Pons (tissue), 1 donor: Measurements from ENCODE around the gene DOCK1.
"Not testable (repeated sequence)": the region's sequence is repeated elsewhere in the genome, so short reads cannot be mapped to it uniquely, and the experiment has no call there.

Experiments
- DNase-seq: peaks from one replicate; pipeline ENCODE4 v3.0.0-alpha.2; 2016; ENCODE audit warnings: low spot score

The DOCK1 gene

DNA sequence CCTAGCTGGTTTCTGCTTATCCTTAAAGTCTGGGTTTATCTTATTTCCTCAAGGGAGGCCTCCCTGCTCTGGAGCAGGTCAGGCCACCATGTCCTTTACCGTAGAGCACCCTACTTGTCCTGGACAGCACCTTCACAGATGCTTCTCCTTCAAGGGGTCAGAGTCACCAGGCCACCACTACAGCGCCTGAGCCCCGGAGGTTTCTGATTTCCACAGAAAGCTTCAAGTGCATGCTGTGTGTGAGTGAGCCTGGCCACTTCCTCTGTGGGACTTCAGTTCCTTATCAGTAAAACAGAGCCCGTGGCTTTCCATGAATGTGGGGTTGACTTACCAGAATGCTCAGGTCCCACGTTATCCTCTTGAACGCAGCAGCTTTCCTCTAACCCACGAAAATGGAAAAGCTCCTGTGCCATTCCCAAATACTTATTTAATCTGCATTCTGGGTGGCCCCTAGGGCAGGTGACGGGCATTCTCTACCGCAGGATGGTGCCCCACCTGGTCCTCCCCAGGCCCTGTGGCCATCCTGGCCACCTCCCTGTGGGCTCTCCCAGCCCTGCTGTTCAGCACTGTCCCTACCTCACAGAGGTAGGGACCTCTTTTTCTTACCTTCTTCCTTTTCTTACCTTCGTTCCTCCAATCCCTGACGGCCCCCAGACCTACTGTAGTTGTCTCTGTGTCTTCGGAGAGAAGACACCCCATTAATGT is 1.4 kb upstream of the DOCK1 start:
- DNase-seq: no peak

DNA sequence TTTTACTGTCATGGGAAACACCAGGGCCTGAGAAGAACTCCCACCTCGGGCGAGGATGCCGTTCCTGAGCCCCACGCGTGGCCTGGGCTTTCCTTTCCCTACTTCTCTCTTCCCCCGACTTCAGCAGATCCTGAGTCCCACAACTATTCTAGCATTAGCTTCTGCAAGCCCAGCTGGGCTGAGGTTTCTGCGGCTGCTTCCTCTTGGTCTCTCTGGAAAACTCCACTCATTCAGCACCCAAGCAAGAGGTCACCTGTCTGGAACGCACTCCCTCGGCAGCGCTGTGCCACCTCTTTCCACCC is 761 bp upstream of the DOCK1 start:
- no peak for DNase-seq

DNA sequence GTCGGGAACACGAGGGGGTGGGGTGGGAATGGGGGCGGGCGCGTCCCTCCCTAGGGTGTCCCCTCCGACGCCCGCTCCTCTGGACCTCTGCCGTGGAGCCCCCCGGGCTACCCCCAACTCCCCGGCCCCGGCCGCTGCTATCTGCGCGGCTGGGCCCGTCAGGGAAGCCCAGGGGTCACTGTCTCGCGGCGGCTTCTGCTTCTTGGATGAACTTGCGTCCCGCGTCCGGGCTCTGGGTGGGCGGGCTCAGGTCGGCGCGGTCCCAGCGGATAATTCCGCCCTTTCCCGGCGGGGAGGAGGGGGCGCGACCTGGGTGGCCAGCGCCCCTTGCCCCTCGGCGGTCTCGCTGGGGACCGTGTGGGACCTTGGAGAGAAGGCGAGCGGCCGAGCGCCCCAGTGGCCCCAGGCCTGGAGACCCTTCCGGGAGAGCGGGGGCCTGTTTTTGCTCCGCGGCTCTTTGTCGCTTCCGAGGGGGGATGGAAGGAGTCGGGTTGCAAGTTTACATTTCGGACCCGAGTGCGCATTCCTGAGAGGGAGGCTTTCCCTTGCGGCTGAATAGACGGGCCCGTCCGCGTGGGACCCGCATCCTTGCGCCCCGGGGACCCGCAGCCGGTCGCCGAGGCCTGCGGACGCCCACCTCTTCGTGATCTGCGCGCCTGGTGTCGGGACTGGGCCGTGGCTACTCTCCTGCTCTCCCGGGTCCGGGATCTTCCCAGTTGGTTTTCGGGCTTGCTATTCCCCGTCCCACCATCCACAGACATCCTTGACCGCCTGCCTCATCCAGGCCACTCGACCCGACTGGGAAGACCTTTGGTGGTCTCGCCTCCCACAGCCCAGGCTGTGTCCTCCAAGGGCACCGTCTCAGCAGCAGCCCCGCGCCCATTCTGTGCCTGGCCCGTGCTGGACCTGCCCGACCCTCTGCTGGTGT is 812 bp downstream of the DOCK1 start:
- DNase-seq: no peak

DNA sequence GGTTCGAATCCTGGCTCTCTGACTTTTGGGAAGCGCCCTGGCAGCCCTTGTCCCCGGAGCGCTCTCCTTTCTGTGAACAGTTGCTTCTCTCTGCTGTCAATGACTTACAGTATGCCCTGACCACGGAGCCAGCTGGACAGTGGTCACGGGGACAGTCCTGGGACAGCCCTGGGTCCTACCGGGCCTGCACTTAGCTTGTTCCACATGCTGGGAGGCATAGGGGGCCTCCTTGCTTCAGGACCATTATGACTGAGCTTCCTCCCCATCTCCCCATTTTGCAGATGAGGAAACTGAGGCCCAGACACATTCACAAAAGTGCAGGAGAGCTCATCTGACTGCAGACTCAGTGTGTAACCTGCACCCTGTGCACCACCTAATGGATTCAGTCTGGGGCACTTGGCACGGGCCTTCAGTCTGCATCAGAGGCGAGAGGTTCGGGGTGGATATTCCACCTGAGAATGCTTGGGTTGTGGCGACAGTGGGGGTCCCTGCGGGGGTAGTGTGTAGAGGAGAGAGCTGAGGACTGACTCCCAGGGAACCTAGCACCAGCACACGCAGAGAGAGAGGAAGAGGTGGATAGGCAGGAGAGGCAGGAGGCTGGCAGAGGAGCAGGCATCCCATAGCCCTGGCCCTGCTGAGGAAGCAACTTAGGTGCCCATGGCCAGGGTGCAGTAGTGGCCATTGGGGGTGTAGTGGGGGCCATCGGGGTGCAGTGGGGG is 1.6 kb downstream of the DOCK1 start:
- no peak for DNase-seq

DNA sequence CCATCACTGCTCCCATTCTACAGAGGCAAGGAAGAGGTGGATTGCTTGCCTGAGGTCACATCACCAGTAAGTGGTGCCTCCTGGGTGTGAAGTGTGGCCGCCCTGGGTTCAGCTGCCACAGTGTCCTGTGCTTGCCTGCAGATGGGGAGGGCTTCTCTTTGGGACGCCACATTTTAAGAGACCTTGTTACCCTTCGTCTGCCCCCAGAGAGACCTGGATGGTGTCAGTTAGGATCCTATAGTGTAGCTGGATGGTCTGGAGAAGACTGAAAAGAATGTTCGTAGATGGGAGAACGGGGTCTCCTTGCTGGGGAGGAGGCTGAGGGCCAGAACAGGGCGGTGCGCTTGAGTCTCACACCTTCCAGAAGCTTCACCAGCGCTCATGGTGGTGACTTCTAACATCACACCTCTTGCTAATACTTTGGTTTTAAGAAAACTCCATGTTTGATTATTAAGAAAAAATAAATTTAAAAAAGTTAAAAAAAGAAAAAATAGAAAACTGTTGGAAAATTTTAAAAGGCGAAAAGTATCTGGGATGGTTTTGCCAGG is 2.3 kb downstream of the DOCK1 start:
- no peak for DNase-seq

DNA sequence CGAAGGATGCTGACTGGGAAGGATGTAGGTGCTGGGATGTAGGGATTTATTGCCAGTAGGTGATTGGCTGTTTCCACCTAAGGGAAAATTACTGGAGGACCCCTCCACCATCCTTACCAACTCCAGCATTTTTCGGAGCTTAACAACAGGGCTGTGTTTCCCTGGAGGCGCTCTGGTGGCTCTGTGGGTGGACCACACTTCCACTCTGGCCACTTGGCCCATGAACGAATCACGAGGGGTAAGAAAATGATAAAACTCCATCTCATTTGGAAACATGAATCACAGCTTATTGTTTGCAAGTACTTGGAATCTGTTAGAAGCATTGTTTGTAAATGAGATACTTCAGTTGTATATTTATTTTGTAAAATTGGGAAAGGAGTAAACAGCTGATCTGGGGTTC is 3.0 kb downstream of the DOCK1 start:
- peak; percentile 60 for DNase-seq

DNA sequence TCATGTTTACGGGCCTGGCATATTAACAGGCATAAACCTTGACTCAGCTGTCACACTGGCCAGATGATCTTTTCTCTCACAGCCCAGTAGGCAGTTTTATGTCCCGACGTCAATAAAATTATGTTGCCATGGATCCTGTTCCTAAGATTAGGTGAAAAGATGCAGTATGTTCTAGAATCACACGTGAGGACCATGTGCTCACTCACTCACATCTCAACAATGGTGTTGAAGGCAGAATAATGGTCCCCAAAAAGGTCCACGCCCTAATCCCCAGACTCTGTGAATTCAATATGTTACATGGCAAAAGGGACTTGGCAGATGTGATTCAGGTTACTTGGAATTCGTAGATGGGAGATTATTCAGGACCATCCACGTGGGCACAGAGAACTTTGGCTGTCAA is 3.5 kb downstream of the DOCK1 start:
- no peak for DNase-seq

DNA sequence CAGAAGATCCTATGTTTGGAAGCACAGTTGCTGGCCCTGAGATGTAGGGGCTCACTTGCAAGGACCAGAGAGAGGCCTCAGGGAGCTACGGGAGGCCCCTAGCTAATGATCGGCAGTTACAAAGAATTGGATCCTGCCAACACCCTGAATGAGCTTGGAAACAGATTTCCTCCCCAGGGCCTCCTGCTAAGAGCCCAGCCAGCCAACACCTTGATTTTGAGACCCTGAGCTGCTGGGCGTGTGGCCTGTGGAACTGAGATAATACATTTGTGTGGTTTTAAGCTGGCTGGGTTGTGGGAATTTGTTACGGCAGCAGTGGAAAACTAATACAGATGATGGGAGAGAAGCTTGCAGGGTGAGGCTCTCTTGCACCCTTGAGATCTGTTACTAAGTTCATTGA is 3.9 kb downstream of the DOCK1 start:
- DNase-seq: no peak

DNA sequence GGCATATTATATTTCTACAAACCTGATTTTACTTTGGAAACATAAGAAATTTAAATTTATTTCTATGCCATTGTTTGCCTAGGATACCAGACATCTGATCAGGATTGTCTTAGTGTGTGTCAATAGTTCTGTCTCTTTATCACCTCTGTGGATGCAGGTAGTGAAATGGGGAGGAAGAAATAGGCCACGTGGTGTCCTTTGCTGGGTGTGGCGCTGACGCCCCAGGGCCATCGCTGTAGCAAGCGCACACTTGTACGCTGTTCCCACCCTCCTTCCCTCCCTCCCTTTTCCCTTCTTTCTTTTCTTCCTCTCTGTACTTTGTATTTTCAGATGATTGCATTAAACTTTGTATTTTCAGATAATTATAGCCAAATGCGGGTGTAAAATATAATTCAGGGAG is 5.0 kb downstream of the DOCK1 start:
- DNase-seq: no peak

DNA sequence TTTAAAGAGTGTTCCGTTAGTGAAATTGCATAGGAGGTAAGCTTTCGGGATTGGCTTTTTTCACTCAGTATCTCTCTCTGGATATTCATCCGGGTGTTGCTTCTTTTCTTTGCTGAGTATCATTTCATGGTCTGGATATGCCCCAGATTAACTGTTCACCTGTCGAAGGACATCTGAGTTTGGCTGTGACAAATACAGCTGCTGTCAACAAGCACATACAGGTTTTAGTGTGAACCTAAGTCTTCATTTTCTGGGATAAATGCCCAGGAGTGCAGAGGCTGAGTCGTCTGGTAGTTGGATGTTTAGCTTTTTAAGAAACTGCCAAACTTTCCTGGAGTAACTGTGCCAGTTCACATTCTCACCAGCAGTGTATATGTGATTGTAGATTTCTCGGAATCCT is 5.6 kb downstream of the DOCK1 start:
- DNase-seq: no peak

DNA sequence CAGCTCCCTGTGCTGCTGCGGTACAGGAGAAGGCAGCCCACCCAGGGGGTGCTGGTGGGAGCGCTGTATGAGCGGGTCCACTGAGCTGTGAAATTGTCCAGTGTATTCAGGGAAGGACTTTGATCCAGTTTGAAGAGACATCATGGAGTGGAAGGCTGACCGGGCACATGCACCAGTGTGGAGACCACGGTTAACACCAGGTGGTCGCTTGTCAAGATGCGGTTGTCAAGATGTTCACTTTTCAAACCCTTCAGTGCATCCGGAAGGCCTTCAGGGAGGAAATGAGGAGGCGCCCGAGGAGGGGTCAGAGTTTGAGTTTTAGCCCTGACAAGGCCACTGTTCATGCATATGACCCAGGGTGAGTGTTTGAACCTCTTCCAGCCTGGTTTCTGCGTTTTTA is 6.1 kb downstream of the DOCK1 start:
- DNase-seq: no peak

DNA sequence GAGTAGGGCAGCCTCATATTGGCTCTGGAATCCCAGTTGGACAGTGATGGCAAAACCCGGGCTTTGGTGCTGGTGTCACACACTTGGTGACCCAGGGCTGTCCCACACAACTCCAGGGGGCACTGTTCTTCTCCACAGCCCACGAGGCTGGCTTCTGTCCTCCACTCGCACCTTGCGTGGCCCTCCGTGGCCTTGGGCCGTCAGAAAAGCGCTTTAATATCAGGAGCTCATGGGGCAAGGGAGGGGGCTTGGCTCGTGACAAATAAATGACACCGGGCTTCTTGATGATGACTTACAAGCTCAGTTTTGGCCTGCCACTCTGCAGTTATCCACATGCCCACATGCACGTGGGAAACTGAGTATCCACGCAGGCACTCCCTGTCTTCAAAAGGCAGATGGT is 8.1 kb downstream of the DOCK1 start:
- DNase-seq: no peak

DNA sequence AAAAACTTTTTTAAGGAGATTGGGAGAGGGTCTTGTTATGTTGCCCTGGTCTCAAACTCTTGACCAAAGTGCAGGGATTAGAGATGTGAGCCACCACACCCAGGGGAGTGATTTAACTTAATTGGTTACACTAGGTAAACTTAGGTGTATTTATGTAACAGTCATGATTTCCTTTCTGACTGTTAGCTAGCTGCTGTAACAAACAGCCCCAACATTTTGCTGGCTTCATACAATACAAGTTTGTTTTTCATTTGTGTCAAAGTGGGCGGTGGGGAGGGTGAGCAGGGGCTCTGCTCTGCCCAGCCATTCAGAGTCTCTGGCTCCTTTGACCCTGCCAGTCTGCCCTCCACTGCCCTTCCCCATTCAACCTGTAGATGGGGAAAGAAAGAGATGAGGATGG is 9.3 kb downstream of the DOCK1 start:
- no peak for DNase-seq

DNA sequence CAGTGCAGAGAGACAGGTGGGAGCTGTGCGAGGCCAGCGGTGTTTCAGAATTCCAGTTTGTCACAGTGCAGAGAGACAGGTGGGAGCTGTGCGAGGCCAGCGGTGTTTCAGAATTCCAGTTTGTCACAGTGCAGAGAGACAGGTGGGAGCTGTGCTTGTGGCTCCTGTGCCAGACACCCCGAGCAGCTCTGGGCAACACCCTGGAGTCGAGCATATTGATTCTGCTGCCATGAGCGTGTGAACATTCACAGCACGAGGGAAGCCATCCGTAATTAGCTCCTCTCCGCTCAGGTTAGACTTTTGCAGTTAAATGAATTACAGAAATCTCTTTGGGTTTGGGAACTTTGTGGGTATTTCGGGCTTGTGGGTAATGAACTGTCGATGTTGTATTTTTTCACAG is 11.7 kb downstream of the DOCK1 start:
- not testable (repeated sequence) for DNase-seq

DNA sequence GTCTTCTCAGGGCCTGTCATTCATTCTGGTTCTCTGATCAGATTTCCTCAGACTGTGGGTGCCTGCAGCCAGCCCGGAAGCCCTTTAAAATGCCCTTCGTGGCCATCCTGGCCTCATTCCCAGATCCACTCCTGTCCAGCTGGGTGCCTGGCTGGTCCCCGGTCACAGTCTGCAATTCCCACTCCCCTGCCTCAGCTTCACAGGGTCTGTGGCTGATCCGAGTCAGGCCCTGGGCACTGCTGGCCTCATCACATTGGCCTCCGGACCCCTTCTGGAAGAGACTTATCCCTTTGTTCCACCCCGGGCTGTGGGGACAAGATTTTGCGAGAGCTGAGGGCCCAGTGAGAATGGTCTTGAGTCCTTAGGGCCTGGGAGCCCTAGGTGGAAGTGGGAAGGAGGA is 12.1 kb downstream of the DOCK1 start:
- no peak for DNase-seq

DNA sequence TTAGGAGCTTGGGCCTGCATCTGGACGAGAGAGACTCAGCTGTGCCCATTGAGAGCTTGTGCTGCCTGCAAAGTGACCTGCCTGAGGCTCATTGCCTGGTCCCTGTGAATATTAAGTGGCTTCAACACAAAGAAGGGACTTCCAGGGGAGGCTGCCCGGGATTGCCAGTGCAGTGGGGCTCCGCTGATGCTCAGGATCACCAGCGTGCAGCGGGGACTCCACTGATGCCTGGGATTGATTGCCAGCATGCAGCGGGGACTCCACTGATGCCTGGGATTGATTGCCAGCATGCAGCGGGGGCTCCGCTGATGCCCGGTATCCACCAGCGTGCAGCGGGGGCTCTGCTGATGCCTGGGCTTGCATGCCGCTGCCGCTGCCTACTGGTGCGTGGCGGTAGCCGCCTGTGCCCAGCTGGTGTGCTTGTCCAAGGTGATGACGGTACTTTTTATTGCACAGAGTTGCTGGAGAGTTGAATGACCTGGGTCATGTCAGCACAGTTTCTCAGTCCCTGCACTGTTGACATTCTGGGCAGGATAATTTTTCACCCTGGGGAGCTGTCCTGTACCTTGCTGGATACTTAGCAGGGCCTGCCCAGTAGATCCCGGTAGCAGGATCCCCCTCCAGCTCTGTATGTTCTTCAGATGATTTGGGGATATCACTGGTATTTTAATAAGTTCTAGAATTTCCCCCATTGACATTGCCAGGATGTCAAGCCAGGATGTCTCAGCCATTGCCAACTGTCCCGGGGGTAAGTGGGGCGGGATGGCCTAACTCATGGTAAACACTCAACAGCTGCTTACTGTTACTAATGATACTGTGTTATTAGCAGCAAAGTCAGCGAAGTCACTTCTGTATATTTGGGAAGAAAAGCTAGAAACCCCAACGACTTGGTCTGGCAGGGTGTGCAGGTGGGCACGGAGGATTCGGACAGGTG is 13.0 kb downstream of the DOCK1 start:
- peak; percentile 57 for DNase-seq

DNA sequence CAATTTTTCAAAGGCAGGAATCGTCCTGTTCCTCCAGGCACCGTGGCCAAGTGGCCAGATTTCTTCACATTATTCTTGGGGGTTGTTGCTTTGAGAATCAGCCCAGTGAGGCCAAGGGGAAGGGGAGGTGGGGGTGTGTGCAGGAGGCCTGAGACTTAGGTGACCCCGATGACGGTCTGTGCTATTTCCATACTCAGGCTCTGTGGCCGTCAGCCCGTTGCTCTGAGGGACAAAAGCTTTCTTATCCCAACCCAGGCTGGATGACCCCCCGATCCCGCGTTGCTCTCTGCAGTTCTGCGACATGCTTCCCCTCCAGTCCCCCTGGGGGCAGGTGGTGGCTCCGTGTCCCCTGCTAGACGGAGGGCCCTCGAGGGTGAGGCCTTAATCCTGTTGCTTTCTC is 14.2 kb downstream of the DOCK1 start:
- DNase-seq: no peak

DNA sequence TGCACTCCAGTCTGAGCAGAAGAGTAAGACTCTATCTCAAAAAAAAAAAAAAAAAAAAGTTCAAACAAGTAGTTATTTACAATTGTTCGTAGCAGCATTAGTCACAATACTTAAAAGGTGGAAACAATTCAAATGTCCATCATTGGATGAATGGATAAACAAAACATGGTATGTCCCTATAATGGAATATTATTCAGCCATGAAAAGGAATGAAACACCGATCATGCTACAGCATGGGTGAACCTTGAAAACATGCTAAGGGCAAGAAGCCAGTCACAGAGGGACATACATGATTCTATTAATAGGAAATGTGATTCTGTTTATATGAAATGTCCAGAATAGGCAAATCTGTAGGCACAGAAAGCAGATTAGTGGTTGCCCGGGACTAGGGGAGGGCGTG is 15.9 kb downstream of the DOCK1 start:
- DNase-seq: no peak

DNA sequence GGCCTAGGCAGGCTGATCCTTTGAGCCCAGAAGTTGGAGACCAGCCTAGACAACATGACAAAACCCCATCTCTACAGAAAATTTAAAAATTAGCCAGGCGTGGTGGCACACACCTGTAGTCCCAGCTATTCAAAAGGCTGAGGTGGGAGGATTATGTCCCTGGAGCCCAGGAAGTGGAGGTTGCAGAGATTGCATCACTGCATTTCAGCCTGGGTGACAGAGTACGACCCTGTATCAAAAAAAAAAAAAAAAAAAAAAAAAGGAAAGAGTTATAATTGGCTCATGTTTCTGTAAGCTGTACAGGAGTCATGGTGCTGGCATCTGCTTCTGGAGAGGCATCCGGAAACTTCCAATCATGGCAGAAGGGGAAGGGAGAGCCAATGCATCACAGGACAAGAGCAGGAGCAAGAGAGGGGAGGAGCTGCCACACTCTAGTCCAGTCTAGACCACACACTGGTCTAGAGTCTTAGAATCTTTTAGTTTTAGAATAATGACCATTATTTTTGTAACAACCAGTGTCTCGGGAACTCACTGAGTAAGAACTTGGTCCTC is 16.8 kb downstream of the DOCK1 start:
- no peak for DNase-seq

DNA sequence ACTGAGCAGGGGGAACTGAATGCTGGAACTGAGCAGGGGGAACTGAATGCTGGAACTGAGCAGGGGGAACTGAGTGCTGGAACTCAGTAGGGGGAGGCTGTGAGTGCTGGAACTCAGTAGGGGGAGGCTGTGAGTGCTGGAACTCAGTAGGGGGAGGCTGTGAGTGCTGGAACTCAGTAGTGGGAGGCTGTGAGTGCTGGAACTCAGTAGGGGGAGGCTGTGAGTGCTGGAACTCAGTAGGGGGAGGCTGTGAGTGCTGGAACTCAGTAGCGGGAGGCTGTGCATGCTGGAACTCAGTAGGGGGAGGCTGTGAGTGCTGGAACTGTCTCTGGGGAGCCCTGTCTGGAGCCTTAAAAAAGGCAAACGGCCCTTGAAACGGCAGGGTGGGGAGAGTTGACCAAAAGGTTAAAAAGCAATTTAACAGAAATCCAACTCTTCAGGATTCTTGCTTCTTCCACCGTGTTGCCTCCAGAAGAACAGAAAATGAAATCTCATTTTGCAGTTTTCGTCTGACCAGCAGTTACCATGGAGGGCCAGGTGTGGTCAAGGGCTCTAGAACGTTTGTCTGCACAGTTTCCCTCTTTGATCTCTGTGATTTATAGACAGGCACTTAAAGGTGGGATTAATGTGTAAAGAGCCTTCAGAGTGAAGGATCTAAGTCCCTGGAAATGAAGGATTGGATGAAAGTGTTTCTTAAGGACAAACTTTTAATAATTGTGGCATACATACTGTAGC is 19.1 kb downstream of the DOCK1 start:
- DNase-seq: no peak

DNA sequence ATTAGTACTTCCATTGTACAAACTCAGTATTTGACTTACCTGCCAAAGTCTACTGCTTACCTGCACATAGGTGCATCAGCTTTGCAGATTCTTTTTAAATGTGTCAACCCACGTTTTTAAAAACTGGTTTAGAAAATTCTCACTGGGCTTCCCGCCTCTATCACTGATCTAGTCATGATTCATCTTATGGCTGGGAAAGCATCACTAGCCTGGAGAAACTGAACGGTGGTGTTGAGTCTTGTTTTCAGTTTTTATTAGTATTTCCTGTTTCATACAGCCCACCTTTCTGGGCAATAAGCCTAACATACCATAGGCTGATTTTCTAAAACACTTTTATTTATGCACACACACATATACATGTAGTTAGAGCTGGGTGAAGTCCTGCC is 19.7 kb downstream of the DOCK1 start:
- DNase-seq: no peak
